GM23338 (cell line): ENCODE data around the gene MGLL.

Experiments used
- CREB1 ChIP-seq: fragments of 250-450 bp; sonication (Bioruptor Pico); IDR thresholded peaks from 2 replicates; pipeline ENCODE4 v1.5.0; 2020; ENCODE audit warnings: low read depth, mild to moderate bottlenecking, moderate library complexity
- EZH2 ChIP-seq: fragments of 200-600 bp; sonication (generic); IDR thresholded peaks from one replicate; pipeline ENCODE4 v1.8.0; 2017; ENCODE audit warnings: antibody characterized with exemption, mild to moderate bottlenecking, low read depth; ENCODE audit not compliant: unreplicated experiment
- EZH2phosphoT487 ChIP-seq: fragments of 200-600 bp; sonication (generic); IDR thresholded peaks from one replicate; pipeline ENCODE4 v1.8.1; 2018; ENCODE audit warnings: antibody characterized with exemption; ENCODE audit not compliant: unreplicated experiment
- JUNB ChIP-seq: IDR thresholded peaks from one replicate; pipeline ENCODE4 v1.6.1; 2016; ENCODE audit warnings: antibody characterized with exemption; ENCODE audit not compliant: unreplicated experiment
- POLR2AphosphoS5 ChIP-seq: IDR thresholded peaks from 2 replicates; pipeline ENCODE4 v1.6.1; 2016; ENCODE audit warnings: antibody characterized with exemption, low read depth
- ZNF114 ChIP-seq: fragments of 250-450 bp; sonication (Bioruptor Pico); IDR thresholded peaks from 2 replicates; pipeline ENCODE4 v1.5.0; 2020; ENCODE audit warnings: mild to moderate bottlenecking, moderate library complexity
- TF ChIP-seq, protein P1 (sequence below), 2 experiments: fragments of 200-600 bp in 1 of 2; sonication (generic) in 1 of 2; conservative IDR thresholded peaks; 2 replicates each; pipeline versions ENCODE4 v1.5.1 to v1.6.1; 2016 to 2017; ENCODE audit warnings: antibody characterized with exemption in 2 of 2, low read depth in 2 of 2, mild to moderate bottlenecking in 2 of 2, moderate library complexity in 1 of 2
- TF ChIP-seq, protein P2 (sequence below): IDR thresholded peaks from one replicate; pipeline ENCODE4 v1.6.1; 2018; ENCODE audit warnings: antibody characterized with exemption; ENCODE audit not compliant: unreplicated experiment

DNA sequence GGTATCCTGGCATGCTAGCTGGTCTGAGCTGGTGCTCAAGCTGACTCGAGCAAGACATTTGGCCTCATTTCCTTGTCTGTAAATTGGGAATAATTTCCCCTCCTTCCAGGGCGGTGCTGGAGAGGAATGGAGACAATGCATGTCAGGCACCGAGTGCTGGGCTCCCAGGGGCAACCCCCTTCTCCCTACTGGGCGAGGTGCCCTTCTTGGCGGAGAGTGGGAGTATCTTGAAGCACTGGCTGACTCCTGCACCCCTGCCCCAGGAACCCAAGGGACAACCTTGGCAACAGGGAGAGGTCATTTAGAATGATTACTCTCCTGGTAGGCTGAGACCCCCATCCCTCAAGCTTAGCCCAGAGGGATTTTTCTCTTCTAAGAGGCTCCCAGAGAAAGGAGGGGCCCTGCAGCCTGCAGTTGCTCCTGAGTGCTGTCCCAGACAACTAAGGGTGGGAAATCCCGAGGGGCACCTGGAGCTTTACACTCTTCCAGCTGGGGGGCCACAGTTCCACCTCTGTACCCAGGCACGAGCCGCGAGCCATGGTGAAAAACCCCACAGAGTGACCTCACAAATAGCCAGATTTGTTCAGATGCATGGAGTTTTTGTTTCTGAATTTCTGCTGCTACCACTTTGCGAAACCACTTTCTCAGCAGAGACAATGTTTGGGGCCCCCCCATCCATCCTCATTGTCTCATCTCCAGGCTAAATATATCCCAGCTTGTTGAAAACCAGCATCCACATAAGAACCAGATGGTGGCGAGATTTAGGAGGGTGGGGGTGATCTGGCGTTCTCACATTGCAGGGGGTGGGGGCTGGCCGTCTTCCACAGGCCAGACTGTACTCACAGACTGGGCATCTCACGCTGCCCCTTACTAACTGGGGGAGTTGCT is 104.7 kb downstream of the MGLL start:
- TF ChIP-seq, protein P1, sequence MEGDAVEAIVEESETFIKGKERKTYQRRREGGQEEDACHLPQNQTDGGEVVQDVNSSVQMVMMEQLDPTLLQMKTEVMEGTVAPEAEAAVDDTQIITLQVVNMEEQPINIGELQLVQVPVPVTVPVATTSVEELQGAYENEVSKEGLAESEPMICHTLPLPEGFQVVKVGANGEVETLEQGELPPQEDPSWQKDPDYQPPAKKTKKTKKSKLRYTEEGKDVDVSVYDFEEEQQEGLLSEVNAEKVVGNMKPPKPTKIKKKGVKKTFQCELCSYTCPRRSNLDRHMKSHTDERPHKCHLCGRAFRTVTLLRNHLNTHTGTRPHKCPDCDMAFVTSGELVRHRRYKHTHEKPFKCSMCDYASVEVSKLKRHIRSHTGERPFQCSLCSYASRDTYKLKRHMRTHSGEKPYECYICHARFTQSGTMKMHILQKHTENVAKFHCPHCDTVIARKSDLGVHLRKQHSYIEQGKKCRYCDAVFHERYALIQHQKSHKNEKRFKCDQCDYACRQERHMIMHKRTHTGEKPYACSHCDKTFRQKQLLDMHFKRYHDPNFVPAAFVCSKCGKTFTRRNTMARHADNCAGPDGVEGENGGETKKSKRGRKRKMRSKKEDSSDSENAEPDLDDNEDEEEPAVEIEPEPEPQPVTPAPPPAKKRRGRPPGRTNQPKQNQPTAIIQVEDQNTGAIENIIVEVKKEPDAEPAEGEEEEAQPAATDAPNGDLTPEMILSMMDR (conservative IDR thresholded peaks at IDR 0.05; ENCODE audit: low read depth in 2 of 2) = no peak
- no peak for TF ChIP-seq EZH2
- no peak for TF ChIP-seq CREB1 (CRISPR knock-in tag)
- no peak for TF ChIP-seq POLR2AphosphoS5
- no peak for TF ChIP-seq JUNB
- no peak for TF ChIP-seq ZNF114
- TF ChIP-seq, protein P2, sequence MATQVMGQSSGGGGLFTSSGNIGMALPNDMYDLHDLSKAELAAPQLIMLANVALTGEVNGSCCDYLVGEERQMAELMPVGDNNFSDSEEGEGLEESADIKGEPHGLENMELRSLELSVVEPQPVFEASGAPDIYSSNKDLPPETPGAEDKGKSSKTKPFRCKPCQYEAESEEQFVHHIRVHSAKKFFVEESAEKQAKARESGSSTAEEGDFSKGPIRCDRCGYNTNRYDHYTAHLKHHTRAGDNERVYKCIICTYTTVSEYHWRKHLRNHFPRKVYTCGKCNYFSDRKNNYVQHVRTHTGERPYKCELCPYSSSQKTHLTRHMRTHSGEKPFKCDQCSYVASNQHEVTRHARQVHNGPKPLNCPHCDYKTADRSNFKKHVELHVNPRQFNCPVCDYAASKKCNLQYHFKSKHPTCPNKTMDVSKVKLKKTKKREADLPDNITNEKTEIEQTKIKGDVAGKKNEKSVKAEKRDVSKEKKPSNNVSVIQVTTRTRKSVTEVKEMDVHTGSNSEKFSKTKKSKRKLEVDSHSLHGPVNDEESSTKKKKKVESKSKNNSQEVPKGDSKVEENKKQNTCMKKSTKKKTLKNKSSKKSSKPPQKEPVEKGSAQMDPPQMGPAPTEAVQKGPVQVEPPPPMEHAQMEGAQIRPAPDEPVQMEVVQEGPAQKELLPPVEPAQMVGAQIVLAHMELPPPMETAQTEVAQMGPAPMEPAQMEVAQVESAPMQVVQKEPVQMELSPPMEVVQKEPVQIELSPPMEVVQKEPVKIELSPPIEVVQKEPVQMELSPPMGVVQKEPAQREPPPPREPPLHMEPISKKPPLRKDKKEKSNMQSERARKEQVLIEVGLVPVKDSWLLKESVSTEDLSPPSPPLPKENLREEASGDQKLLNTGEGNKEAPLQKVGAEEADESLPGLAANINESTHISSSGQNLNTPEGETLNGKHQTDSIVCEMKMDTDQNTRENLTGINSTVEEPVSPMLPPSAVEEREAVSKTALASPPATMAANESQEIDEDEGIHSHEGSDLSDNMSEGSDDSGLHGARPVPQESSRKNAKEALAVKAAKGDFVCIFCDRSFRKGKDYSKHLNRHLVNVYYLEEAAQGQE = no peak
- TF ChIP-seq EZH2phosphoT487 = no peak
